ENCODE results near the gene KCTD3.
A peak's percentile ranks its signal among the peaks of the same experiment; 100 is the strongest.

The KCTD3 gene

DNA sequence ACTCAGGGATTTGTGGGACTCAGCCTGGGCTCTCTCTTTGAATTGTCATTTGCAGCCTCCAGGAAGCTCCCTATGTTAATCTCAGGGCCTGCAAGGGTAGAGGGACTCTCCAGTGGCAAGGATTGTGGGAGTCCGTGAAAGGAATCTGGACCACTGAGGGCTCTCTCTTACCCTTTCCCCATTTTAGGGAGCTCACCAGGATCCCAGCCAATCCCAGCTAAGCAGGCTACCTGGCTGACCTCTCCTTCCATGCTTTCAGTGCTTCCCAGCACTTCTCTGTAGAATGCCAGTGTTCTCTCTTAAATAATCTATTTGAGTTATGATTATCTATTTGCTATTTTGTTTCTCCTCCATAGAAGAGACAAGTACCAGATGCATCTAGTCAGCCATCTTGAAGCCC lies 9.6 kb upstream of the KCTD3 start:
- DNase-seq, result no peak

DNA sequence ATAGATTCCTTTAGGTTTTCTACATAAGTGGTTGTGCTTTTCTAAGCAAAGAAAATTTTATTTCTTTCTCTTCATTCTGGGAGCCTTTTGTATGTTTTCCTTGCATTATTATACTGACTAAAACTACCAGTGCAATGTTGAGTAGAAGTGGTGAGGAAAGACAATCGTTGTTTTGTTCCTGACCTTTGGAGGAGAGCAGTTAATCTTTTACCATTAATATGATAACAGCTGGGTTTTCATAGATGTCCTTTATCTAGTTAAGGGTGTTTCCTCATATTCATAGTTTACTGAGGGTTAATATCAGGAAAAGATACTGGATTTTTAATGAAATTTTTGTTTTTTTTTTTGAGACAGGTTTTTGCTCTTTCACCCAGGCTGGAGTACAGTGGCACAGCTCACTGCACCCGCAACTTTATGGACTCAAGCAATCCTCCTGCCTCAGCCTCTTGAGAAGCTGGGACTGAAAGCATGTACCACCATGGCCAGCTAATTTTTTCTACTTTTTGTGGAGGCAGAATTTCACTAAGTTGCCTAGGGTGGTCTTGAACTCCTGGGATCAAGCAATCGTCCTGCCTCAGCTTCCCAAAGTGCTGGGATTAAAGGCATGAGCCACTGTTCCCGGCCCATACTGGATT lies 9.0 kb upstream of the KCTD3 start:
- no peak for DNase-seq

DNA sequence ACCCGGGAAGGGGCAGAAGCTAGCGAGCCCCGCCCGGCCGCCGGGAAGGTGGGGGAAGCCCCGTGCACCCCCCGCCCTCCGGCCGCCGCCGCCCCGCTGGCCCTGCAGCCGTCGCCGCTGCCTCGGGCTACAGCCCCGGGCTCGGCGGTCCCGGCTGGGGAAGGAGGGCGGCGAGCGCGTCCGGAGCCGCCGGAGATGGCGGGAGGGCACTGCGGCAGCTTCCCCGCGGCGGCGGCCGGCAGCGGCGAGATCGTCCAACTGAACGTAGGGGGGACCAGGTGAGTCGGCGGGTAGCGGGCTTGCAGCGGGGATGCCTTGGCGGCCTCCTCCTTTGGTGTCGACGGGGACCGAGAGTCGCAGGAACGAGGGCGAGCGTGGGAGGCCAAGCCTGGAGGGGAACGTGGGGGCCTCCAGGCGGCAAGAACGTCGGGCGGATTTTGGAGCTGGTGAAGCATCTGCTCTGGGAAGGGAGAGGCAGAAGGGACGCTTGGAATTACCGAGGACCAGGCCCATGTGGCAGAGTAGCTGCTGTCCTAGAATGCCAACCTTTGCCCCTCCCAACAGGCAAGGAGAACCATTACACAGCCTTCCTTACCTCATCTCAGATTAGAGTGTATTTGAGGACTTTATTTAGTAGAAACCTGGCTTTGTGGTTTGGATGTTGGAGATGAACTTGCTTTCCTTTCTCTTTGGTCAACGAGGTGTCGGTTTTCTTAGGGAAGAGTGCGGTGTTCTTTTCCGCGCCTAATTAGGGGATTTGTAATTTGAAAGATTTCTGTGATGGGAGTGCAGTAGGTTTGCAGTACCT lies 591 bp downstream of the KCTD3 start:
- peak in 2 of 5 experiments; percentile 7 to 50 for DNase-seq

DNA sequence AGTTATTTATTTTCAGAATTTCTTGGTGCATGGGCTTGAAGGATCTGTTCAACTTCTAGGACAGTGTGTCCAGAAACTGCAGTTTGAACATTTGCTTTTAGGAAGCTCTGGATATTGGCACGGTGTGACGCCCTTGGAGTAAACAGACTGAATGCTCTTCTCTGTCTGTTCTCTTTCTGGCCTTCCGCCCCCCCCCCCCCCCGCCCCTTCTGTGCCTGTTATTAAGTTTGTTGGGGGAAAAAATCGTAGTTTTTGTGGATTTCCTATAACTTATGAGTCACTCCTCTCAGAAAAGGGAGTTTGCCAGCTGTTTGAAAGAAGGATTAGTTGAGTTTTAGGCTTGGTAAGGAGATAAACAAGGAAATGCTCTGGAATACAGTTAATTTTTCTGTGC lies 1.2 kb downstream of the KCTD3 start:
- no peak for DNase-seq

DNA sequence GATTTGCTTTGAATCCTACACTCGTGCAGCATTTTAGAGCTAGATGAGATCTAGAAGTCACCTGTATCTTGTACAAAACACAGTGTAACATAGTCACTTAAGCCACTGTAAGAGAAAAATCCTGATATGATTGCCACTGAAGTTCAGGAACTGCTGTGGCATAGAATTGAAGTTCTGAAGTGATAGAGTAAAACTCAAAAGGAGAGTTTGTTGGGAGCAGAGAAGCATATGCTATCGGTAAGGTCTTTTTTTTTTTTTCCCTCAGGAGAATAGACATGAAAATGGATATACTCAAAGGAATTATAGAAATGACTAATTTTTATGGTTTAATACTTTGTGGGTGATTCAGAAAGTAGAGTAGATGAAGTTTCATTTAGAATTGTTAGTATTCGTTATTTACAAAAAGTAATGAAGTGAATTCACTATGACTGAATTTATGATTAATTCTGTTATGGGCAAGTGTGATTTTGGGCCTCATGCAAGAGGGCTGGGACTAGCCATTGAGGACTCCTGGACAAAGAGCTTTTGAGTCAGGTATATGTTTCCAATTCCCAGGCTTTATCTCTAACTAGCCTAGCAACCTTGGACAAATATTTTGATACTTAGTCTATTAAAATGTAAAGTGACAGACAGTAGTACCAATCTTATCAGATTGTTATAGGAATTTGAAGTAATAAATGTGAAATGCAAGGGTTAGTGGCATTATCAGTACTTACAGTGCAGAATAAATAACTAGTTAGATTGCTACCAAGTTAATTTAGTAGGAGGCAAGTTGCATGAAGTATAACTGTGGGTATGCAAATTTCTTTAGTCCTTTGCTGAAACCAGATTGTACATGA lies 3.1 kb downstream of the KCTD3 start:
- DNase-seq, result no peak

DNA sequence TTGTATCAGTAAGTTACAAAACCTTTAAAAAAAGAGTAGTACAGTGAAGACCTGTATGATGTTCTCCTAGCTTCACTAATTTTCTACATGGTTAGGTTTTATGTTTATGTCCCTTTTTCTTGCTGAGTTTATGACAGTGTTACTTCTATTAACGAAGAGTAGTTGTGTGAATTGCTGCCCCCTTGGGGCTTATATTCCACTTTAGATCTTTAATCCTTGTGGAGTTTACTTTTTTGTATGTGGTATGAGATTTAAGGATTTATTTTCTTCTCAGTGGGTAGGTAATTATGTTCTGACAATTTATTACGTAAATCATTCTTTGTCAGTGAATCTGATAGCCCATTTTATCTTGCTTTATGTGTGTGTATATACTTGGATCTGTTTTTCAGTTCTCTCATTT lies 14.8 kb downstream of the KCTD3 start:
- DNase-seq, result no peak

DNA sequence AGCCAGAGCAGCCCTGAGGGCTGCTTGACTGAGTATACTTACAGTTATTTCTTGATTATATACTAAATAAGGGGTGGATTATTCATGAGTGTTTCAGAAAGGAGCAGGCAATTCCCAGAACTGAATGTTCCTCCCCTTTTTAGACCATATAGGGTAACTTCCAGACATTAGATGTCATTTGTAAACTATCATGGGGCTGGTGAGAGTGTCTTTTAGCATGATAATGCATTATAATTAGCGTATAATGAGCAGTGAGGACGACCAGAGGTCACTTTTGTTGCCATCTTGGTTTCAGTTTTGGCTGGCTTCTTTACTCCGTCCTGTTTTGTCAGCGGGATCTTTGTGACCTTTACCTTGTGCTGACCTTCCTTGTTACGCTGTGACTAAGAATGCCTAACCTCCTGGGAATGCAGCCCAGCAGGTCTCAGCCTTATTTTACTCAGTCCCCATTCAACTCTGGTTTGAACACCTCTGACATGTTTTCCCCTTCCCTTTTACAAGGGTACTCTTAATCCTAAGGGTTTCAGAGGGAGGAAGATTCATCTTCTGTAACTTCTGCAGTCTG lies 16.2 kb downstream of the KCTD3 start:
- DNase-seq, result no peak

DNA sequence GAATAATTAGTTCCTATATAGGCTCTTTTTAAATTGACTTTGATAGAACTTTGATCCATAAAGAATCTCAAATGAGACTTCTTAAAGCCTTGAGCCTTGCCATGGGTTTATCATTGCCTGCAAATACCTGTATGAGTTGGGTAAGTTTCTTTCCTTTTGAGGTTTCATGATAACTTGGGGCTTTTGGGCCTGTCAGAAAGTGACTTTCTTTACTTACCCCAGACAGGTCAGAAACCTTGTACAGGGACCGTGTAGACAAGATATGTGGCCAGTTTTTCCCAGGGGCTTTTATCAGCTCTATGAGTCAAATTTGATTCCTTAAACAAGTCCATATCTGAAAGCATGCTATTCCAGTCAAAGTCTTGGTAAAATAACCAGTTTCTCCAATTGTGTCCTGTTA lies 17.3 kb downstream of the KCTD3 start:
- no peak for DNase-seq

DNA sequence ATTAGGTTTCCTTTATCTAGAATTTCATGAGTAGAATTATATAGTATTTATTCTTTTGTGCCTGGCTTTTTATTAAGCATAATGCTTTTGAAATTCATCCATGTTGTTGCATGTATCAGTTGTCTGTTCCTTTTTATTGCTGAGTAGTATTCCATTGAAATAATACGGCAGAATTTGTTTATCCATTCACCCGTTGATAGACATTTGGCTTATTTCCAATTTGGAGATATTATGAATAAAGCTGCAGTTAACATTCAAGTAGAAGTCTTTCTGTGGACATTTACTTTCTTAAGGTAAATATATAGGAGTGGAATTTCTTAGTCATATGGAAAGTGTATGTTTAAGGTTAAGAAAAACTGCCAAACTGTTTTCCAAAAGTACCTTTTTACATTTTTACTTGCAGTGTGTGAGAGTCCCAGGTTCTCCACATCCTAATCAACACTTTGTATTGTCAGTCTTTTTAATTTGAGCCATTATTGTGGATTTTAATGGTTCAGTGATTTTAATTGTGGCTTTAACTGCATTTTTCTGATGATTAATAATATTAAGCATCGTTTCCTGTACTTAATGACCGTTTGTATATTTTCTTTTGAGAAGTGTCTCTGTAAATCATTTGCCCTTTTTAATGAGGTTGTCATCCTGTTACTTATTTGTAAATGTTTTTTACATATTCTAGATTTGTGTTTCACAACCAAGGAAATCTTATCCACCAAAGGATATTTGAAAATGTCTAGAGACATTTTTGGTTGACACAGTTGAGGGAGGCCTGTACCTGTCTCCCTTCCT lies 22.7 kb downstream of the KCTD3 start:
- no peak for DNase-seq

DNA sequence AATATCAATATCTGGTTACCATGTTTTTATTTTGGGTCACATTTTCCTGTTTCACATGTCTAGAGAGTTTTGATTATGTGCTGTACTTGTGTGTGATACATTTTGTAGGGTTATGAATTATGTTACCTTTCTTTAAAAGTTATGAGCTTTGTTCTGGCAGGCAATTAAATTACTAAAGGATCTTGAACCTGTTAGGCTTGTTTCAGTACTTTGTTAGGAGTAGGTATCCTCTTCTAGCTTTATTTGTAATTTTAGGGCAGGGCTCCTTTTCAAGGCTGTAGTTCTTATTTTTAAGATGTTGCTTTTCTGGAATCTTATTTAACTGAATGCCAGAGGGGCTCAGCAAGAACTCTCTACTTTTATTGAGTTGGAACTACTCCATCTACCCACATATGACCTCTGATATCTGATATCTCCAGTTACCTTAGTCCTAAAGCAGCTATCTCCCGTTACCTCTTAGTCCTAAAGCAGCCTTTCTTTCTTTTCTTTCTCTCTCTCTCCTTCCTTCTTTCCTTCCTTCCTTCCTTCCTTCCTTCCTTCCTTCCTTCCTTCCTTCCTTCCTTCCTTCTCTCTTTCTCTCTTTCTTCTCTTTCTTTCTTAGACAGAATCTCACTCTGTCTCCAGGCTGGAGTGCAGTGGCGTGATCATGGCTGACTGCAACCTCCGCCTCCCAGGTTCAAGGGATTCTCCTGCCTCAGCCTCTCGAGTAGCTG lies 23.8 kb downstream of the KCTD3 start:
- no peak for DNase-seq

DNA sequence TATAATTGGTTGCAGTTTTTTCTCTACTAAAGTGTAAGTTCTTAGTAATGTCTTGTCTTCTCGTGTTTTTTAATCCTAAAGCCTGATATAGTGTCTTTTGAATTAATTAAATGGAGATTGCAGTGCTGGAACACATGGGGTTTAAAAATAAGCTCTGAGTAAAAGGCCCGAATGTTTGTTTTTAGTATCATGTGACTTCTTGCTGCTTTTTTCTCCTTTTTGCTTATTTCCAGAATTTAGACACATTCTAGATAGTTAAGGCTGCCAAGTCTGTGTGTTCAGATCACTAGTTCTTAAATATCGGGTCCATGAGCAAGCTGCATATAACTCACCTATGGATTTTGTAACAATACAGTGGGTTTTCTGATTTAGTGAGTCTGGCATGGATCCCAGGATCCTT lies 27.5 kb downstream of the KCTD3 start:
- no peak for DNase-seq

DNA sequence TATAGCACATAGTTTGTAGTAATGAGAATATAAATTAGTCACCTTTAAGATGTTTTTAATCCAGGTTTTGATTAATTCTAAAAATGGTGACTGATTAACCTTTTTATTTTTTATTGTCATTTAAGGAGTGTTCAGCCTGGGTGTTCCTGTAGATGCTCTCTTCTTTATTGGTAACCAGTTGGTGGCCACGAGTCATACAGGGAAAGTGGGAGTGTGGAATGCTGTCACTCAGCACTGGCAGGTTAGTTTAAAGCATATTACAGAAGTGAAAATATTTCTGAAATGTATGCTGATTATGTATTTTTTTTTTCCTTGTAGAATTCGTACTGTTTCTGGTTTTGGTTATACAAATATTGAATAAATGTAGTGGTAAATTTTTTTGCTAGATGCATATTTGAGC lies 28.1 kb downstream of the KCTD3 start:
- DNase-seq, result no peak

DNA sequence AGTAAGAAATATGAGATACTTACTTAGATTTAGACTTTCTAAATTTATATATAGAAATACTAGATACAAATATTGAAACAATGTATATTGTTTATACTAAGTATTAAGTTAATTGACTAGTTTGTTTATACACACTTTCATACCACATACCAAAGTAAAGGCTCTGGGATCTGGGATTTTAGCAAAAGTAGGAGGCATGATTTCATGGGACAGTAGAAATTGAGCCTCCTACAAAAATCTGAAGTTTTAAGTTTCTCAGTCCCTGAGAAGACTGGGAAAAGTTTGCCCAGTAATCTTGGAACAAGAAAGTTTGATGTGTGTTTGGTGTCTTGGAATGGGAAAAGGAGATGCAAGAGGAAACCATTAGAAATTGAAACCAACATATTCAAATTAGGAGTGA lies 30.9 kb downstream of the KCTD3 start:
- no peak for DNase-seq

DNA sequence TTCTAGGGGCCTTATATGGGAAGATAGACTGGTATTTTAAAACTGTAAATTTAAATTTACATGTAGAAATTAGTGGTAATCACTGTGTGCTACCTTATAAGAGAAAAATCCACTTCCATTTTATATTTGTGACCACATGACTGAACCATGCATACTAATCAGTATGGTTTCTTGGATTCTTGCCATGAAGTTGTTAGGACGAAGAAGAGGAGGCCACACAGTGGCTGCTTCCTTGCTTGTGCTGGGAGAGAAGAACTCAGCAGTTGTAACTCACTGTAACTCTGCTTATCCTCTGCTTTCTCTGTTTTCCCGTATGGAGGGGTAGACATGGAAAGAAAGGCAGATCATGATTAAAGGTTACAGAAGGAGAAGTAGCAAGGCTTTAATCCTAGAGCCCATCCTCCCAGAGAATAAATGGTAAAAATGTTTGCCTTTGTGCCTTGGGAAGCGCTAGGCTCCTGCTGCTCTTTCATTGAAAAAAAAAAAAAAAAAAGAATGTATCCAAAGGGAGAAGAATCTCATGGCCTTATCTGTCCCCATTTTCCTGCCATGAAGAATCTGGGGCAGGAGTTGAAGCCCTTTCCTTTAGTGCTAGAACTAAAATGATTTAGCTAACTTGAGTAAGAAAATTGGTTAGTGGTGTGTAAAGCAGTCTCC lies 32.4 kb downstream of the KCTD3 start:
- DNase-seq, result no peak

DNA sequence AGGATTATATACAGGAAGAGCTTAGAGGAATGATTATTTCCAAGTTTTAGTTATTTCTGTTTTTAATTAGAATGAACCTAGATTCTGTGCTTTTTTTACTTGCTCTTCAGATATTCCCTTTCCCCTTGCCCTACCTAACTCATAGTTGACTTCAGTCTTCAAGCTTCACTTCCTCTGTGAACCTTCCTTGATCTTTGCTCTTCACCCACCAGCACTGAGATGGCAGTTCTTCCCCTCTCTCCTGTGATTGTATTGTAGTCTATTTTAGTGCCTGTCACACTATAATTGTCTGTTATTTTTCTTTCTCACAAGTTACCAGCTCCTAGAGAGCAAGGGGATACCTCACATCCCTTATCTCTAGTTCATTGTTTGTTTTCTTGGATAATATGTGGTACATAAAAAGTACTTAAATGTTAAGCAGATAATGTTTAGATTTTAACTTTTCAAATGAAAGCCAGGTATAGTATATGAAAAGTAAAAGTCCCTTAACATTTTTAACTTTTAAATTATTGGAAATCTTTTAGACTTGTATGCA lies 33.2 kb downstream of the KCTD3 start:
- no peak for DNase-seq

DNA sequence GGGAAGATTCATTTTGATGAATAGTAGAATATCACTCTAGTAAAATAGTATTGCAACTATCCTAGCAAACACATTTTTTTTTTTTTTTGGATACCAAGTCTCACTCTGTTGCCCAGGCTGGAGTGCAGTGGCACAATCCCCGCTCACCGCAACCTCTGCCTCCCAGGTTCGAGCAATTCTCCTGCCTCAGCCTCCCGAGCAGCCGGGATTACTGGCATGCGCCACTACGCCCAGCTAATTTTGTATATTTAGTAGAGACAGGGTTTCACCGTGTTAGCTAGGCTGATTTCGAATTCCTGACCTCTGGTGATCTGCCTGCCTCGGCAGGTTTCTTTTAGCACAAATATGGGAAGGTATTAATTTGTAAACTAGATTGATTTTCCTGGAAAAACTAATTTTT lies 33.8 kb downstream of the KCTD3 start:
- no peak for DNase-seq

DNA sequence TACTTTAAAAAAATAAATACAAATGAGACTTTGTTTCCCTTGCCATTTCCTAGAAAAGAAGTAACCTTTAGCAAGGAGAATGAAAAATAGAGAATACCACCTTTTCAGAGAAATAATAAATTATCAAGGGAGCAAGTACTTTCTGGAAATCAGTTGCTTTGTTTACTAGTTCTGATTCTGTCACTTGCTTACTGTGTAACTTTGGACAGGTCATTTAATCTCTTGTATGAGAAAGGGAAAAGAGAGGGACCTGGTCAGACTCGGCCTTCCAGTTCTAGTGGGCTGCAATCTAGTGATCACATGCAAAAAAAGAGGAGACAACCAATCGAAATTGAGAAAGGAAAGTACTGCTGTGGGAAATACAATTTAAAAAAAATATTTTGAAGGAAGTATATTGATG lies 34.2 kb downstream of the KCTD3 start:
- no peak for DNase-seq

DNA sequence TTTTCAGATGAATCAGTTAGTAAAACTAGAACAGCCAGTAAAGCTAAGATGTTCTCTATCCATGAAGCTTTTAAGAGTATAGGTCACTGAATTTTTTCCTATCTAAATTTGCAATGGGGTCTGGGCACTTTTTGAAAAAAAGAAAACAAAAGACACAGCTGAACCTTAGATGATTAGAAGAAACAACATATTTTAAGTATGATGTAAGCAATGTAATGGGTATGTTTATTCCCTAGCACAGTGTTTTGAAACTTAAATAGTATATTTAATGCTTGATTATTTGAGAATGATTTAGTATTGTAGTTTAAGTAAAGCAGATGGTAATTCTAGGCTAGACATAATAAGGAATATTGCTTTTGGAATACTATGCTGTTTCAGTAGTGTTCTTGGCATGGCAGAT lies 36.2 kb downstream of the KCTD3 start:
- DNase-seq, result no peak

DNA sequence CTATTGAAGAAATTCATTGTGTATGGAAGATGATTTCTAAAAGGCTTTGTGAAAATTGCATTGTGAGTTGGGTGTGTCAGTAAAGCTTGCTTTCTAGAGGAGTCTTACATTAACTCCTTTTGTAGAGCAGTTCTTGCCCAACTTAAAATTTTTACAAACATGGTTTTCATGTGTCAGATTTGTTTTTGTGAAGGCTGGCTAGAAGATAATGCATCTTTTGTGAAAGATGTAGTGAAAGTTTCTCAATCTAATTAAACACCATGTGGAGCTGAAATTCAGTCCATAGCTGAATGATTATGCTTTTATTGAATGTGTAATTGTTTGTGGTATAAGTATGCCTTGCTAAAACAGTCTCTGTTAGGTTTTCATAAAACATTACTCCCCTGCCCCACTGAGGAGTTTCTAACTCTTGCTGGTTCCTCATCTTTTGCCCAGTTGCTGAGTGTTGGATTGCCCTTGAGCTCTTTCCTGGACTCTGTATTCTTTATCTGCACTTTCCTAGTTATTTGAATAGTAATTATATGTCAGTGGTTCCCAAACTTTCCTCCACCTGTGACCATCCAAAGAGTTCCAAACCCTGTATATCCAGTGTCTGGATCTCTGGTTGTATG lies 38.0 kb downstream of the KCTD3 start:
- DNase-seq, result no peak

DNA sequence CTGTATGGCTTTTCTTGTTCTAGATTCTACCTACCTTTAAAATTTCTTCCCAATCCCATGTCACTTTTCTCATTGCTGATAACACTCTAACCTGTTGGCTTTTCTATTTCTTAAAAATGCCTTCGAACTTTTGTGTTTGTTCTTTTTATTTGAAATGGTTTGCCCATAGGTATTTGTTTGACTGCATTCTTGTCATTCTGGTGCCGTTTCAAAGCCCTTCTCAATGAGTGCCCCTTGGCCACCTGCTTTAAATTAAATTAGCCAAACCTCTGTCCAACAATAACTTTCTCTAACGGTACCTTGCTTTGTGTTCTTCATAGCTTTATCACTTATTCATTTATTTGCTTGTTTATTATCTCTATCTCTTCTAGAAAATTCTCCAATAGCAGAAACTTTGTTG lies 38.9 kb downstream of the KCTD3 start:
- DNase-seq, result no peak

Data from T-helper 2 cell (primary cell).